SK-N-DZ (cell line): Measurements from ENCODE around the gene MICAL2.

Experiments
- DNase-seq: peaks from one replicate; pipeline ENCODE4 v3.0.0-alpha.2; 2015; ENCODE audit warnings: low spot score

Gene MICAL2

GRCh38 chr11:12202661-12203310 lies 92.4 kb downstream of the MICAL2 start:
- DNase-seq: no peak

GRCh38 chr11:12204506-12204905 lies 94.1 kb downstream of the MICAL2 start:
- DNase-seq: no peak

GRCh38 chr11:12205330-12205729 lies 94.9 kb downstream of the MICAL2 start:
- DNase-seq: no peak

DNA sequence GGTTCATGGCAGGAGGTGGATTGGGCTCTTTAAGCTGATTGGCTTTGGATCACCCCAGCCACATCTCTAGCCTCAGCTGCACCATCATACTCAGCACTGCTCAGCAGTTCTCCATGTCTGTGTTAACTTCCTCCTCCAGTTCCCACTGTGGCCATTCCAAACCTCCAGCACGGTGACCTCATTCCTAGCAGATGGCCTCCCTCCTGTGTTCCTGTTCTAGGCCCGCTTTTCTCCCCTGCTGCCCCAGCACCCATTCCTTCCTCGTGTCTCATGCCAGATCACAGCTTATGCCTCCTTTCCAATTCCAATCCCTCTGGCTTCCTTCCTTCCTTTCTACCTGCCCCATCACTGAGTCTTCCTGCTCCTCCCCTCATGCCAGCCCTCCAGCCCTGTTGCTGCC lies 96.1 kb downstream of the MICAL2 start:
- no peak for DNase-seq

DNA sequence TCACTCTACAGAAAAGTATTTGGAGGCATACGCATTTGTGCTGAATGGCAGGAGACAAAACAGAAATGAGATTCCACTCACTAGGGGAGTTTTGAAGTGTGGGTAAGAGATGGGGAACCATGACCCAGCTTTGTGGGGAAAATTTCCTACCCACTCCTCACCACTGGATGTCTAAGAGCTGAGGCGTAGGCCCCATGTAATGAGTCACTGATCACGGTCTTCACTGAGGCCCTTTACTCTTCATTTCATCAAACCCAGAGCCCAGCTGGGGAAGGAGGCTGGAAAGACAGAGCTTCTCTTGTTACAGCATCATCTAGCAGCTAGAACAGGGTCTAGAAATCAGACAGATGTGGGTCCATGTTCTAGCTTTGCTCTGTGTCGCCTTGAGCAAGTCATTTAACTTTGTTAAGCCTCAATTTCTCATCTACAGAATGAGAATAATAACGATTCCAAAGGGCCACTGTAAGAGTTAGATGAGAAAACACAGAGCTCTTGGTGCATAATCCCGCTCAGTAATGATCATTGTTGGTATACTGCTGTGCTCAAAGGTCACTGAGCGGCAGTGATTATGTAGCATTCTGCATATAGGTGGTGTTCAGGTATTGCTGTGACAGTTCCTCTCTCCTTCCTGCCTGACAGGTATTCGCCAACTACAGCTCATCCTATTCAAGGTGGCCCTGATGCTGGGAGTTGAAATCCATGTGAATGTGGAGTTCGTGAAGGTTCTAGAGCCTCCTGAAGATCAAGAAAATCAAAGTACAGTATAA lies 97.2 kb downstream of the MICAL2 start:
- DNase-seq: no peak

DNA sequence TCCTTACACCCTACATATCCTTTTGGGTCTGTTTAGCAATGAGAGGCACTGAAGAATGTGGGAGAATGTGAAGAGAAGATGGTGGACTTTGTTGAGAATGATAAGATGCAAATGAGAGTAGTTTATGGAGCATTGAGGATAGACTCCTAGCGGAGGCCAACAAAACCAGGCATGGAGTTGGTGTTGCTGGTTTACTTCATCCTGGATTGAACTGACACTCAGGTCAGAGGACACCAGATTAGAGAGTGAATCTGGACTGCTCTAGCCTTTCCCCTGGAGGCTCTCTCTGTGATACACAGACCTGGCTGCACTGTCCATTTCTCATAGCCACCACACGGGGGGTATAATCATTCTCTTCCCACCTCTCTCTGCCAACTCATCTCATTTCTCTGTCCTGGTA lies 98.7 kb downstream of the MICAL2 start:
- DNase-seq: no peak

- DNase-seq: no peak
These were observed 99.8 kb downstream of the MICAL2 start for GRCh38 chr11:12210200-12210599.

DNA sequence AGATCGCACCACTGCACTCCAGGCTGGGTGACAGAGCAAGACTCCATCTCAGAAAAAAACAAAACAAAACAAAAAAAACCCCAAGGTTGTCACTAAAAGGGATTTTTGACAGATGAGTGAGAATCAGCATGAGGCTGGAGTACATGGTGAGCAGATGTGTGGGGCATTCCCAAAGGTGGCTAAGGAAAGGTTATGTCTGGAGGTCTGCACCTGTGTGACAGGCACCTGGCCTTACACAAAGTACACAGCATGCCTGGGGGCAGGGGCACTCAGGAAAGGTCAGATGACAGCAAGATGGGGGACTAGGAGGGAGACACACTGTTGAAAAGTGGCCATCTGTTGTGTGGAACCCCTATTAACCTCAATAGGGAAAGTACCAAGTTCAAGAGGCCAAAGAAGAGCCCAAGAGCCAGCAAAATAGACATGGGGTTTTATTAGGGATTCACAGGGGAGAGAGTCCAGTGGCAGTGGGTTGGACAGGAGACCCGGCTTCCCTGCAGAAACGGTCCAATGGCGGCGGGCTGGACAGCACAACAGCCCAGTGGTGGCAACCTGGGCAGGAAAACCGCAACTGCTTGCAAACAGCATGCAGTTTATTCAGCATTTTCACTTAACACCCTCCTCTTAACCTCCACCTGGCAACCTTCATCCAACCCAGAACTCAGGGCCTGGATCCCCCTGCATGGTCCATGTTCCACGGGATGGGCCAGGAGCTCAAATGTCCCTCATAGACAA lies 101.1 kb downstream of the MICAL2 start:
- no peak for DNase-seq

DNA sequence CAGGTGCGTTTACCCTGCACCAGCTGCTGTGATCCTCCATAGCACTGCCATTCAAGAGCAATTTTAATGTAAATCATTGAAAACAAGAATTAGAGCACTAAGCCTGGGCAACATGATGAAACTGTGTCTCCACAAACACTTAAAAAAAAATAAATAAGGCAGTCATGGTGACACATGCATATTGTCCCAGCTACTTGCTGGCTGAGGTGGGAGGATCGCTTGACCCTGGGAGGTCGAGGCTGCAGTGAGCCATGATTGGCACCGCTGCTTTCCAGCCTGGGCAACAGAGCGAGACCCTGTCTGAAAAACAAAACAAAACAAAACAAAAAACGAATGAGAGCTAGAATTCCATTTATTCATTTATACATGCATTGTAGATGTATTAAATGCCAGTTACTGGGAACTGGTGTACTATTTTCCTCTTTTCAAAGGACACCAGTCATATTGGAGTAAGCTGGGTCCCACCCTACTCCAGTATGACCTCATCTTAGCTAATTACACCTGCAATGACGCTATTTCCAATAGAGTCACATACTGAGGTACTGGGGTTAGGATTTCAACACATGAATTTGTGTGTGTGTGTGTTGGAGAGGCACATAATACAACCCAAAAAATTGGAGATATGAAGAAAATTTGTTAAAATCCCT lies 101.9 kb downstream of the MICAL2 start:
- DNase-seq: no peak

DNA sequence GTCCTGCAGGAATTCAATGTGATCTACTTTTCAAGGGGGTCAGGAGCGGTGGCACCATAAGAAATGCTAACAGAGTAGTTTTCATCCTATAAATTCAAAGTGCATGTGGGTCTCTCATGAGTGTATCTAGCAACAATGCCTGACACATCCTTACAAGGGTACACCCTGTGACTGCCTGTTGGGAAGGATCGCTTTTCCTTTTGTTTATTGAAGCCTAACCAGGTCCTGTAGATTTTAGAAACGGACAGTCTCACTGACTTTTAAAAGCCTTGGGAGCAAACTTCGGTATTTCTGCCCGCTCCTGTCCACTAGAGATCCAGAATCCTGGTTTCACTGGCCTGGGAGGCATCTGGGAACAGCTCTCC lies 102.4 kb downstream of the MICAL2 start:
- DNase-seq: no peak

DNA sequence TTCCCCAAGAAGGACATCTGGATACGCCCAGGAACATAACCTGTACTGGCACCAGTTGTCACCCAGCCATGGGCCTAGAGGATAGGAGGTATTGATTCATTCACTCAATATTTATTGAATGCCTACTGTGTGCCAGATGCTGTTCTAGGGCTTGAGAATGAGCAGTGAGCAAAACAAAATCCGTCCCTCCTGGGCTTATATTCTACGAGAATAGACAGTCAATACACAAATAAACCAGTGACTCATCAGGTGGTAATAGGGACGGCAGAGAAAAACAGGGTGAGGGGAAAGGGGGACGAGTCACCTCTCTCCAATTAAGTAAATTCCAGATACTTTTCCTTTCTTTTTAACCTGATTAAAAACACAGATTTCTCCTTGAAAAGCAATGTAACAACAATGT lies 103.5 kb downstream of the MICAL2 start:
- DNase-seq: no peak

GRCh38 chr11:12214751-12215150 lies 104.4 kb downstream of the MICAL2 start:
- DNase-seq: no peak

DNA sequence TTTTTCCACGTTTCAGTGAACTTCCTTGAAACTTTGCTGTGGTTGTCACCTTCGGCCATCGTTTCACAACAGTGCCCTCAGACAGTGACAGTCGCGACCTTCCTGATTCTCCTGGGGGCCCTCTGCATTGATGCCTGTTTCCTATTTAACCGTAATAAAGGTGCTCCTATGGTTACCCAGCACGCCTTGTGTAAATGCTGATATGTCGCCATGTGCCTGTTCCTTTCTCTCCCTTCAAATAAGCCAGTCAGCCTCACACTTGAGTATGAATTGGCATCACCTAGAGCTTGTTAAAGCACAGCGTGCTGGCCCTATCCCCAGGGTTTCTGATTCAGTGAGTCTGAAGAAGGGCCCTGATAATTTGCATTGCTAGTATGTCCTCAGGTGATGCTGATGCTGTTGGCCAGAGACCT lies 104.8 kb downstream of the MICAL2 start:
- no peak for DNase-seq

GRCh38 chr11:12216041-12216451 lies 105.7 kb downstream of the MICAL2 start:
- DNase-seq: no peak

GRCh38 chr11:12216671-12217374 lies 106.4 kb downstream of the MICAL2 start:
- peak; percentile 53 for DNase-seq

- DNase-seq: no peak
These were observed 107.5 kb downstream of the MICAL2 start for GRCh38 chr11:12217879-12218278.

- DNase-seq: no peak
These were observed 108.5 kb downstream of the MICAL2 start for GRCh38 chr11:12218909-12219308.

DNA sequence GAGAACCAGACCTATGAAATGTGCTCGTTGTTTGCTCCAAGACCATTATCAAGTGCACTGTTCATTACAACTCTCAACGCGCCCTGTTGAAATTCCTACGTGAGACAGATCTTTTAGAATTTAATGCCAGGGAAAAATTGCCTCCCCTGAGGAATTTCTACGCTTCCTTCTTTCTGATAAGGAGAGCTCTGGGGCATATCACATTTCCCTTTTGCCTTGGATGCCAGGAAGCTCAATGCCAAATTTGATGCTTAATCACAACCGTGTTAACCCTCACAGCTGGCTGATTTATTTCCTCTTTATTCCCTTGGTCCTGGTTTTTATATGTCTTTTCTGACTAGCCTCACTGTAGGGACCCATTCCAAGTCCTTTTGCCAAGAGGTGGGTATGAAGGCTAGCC lies 109.4 kb downstream of the MICAL2 start:
- no peak for DNase-seq

DNA sequence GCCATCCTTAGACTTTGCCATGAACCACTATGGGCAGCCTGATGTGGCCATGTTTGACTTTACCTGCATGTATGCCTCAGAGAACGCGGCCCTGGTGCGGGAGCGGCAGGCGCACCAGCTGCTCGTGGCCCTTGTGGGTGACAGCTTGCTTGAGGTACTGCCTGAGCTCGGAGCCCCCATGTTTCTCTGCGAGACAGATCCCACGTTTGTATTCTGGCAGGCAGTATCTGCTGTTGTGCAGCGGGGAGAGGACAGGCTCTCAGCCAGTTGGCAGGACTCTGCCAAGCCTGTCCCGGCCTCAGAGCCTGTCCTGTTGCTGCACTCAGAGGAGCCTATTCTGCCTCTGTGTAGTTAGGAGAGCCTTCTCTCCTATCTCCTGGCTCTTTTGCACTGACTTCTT lies 109.9 kb downstream of the MICAL2 start:
- no peak for DNase-seq

- DNase-seq: no peak
These were observed 110.7 kb downstream of the MICAL2 start for GRCh38 chr11:12221051-12221535.

- DNase-seq: peak; percentile 27
These were observed 111.8 kb downstream of the MICAL2 start for GRCh38 chr11:12222055-12222792.
